SK-MEL-5 (cell line): ENCODE data around the gene TUBB8. TPM values are rescaled to one million over a fixed set of nuclear protein-coding genes. Genes with fewer than 3 reads are reported as not detected.
A peak's percentile ranks its signal among the peaks of the same experiment; 100 is the strongest.

ENCODE experiments used
- DNase-seq: peaks from one replicate; pipeline ENCODE4 v3.0.0-alpha.2; 2016; ENCODE audit warnings: low read depth, low spot score
- in situ Hi-C: cut with HindIII; loops from 2 replicates; pipeline ENCODE4 v1.10.0; 2016; ENCODE audit warnings: low sequenced_read_pairs, high pct_unique_total_duplicates, low pct_unique_long_range_greater_than_20kb
- polyA plus RNA-seq, 2 experiments: library from polyadenylated mRNA; depleted of rRNA; stranded (reverse); fragments of >200 nt; gene quantifications; 2 replicates each; pipeline ENCODE4 v1.2.3, GENCODE V29; 2015
- total RNA-seq: library from RNA; depleted of rRNA; stranded (reverse); fragments of >200 nt; shearing (Covaris generic); gene quantifications from 2 replicates; pipeline ENCODE4 v1.2.3, GENCODE V29; 2014; rRNA removed

The TUBB8 gene
- not detected in 2 replicates for total RNA-seq
- polyA plus RNA-seq (2015; cell fraction: cytosol; rRNA removed): not detected in 2 replicates
- polyA plus RNA-seq (2015; cell fraction: nucleus; rRNA removed): 1.9 TPM in 1 of 2 replicates, not detected in the other

DNA sequence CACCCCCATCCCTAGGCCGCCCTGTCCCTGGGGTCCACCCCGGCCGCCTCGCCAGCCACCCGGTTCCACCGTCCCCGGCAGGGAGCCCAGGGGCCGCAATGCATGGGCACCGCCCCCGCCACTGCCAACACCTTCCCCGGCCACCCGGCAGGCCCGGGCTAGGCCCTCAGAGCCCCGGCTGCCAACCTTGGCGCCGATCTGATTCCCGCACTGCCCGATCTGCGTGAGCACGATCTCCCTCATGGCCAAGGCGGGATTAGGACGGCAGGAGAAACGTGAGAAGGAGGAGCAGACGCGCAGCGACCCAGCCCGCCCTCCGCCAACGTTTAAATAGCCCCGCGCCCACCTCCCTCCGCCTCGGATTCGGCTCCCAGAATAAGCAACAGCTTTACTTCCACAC, at the start of gene TUBB8:
TSS of gene TUBB8 (minus strand) at position 301 of the 400 bp plus-strand sequence. CDS start at position 243, 58 bp downstream.
- no peak for DNase-seq
- in situ Hi-C loops: no loop called here

DNA sequence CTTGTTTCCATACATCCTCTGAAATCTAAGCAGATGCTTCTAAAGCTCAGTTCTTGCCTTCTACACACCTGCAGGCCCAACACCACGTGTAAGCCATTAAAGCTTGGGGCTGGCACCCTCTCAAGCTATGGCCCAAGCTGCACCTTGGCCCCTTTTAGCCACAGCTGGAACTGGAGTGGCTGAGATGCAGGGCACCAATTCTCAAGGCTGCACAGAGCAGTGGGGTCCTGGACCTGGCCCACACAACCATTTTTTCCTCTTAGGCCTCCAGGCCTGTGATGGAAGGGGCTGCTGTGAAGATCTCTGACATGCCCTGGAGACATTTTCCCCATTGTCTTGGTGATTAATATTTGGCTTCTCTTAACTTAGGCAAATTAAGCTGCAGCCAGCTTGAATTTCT, 47.4 kb upstream of the TUBB8 start:
- in situ Hi-C loops: no loop called here
- no peak for DNase-seq

DNA sequence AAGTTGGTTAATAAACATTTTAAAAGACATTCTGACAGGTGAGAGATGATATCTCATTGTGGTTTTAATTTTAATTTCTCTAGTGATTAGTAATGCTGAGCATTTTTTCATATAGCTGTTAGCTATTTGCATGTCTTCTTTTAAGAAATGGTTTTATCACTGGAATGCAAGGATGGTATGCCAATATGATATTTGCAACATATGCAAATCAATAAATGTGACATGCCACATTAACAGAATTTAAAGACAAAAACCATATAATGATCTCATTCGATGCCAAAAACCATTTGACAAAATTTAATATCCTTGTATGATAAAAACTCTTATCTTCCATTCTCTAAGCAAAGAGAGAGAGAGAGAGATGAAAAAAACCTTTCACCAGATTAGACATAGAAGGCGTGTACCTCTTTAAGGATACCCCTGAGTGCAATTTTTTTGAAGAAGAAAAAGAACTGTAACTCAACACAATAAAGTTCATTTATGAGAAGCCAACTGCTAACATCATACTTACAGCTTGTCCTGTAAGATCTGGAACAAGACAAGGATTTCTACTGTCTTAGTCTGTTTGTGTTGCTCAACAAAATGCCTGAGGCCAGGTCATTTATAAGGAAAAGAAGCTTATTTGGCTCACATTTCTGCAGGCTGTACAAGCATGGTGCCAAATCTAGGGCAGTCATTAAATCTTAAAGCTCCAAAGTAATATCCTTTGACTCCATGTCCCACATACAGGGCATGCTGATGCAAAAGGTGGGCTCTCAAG, 46.4 kb upstream of the TUBB8 start:
- in situ Hi-C loops: no loop called here
- DNase-seq: peak; percentile 51

DNA sequence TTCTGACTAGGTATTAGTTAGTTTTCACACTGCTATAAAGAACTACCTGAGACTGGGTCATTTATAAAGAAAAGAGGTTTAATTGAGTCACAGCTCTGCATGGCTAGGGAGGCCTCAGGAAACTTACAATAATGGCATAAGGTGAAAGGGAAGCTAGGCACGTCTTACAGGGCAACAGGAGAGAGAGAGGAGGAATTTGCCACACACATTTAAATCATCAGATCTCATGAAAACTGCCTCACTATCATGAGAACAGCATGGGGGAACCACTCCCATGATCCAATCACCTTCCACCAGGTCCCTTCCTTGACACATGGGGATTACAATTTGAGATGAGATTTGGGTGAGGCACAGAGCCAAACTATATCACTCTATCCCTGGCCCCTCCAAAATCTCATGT, 45.5 kb upstream of the TUBB8 start:
- no peak for DNase-seq
- in situ Hi-C loops: no loop called here

DNA sequence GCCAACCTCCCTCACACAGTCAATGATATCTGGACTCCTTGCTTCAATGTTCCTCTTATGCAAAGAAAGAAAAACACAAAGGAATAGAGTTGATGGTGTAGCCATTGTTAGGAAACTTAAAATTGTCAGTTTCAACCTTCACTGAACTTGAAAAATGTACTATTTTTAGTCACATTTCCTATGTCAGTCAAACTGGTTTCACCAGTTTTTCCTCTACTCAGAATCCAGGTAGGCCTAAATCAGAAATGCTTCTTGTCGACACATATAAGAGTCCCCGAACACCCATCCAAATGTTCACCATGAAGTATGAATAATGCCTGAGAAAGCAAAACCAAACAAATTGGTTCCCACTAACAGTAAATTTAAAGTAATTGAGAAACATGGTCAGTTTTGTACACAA, 43.8 kb upstream of the TUBB8 start:
- DNase-seq: no peak
- in situ Hi-C loops: no loop called here

DNA sequence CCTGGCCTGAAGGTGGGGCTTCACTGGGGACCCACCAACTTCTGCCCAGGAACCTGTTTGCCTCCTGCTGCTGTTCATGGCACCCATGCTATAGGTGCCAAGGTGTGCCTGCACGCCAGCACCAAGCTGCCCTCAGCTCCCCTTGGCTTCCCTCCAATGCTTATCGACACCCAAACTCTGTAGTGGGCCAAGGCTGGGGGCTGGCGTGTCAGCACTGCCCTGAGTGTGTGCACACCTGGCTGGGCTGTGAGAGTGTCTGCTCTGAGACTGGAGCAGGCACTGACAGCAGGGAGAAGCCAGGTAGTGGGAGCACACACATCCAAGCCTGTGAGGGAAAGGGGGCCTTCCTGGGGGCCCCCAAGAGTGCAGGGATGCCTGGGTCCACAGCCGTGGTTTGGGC, 43.1 kb upstream of the TUBB8 start:
- no peak for DNase-seq
- in situ Hi-C loops: no loop called here

DNA sequence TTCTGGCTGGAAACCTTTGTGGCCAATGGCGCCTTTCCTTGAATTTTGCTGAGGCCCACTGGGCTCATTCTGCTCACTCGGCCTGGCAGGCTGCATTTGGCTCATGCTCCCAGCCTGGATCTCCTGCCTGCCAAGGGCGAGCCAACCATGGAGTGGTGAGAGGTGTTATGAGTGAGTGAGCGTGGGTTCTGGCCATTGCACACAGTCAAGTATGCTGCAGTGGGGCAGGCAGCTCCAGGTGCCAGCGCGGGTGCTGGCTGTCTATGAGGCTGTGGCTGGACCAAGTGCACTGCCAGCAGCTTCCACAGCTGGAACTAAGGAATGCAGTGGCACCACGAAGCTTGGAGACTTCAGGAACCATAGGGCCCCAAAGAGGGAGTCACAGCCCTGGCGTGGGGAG, 42.2 kb upstream of the TUBB8 start:
- in situ Hi-C loops: no loop called here

DNA sequence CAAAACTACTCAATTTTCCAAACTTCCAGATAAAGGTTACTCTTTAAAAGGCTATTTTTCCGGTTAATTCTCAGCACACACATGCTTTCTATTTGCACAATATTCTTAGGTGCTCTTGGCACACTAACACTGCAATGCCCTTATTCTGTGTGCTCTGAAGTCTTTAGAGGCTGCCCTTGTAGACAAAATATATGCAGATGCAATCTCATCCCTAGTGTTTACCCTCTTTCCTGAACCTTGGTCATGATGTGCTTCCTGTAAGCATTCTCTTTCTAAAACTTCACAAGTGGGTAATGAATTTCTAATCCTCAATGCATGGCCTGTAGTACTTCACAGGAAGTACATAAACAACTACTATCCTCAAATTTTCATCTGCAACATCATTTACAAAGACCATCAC, 41.1 kb upstream of the TUBB8 start:
- DNase-seq: no peak
- in situ Hi-C loops: no loop called here

More for the DNA sequence above, 42.2 kb upstream of the TUBB8 start:
- DNase-seq: no peak

DNA sequence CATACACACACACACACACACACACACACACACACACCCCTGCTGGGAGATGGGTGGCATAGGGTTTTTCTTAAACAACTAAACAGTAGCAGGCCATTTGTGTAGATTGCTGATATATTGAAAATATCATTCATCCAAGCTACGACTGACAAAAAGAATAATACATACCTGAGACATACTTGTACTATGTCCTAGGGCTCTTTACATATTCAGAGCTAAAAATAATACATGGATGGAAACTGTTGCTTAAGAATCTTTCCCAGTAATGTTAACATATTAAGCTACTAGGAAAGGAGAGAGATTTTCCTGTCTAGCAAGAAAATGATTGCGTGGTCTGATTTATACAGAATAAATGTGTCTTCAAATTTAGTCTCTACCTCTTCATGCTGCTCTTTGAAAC, 40.2 kb upstream of the TUBB8 start:
- in situ Hi-C loops: no loop called here
- no peak for DNase-seq

DNA sequence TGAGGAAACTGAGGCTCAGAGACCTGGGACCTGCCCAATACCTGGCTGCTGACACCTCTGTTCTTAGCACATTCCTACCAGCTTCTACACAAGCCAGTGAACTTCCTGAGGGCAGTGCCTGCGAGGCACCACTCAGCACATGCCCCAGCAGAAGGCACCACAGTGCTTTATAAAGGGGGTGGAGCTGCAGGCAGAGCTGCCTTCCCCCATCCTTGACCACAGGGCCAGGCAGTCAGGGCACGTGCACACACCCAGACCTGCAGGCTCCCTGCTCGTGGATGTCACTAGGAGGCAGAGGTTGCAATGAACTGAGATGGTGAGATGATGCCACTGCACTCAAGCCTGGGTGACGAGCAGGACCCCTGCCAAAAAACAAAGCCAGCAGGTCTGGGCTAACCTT, 39.2 kb upstream of the TUBB8 start:
- no peak for DNase-seq

DNA sequence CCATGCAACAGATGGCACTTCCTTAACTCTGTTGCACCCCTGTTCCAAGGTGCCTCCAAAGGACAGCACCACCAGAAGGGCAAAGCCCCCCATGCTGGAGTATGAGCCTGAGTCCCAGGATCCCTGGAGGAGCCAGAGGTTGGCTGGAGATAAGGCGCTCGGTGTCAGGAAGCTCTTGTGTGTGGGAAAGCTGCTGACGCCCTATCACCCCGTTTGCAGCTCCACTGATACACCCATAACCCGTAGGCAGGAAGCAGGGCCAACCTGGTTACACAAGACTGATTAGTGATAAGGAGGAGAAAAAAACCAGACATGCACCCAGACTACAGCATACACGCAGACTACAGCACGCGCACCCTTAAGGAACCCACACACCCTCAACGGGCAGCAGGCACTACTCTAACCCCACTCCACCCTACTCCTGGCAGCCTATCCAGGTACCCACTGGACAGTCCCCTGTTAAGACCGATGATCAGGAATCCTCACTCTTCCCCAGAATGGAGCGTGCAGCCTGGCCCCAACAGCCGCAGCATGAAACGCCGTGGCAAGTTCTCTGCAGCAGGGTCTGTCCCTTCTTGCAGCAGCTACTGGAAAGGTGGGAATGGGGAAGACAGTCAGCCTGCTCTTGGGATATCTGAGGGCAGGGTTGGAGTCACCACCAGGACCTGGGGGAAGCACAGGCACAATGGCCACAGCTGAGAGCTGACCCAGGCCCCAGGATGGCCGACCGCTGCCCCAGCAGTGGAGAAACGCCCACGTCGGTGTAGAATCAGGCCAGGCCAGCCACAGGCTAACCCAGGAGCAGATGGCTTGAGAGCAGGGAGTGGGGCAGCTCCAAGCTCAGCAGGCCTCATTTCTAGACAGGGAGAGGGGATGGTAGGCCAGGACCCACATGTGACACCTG, 38.3 kb upstream of the TUBB8 start:
- in situ Hi-C loops: no loop called here
- DNase-seq: no peak

More for the DNA sequence above, 39.2 kb upstream of the TUBB8 start:
- in situ Hi-C loops: no loop called here

DNA sequence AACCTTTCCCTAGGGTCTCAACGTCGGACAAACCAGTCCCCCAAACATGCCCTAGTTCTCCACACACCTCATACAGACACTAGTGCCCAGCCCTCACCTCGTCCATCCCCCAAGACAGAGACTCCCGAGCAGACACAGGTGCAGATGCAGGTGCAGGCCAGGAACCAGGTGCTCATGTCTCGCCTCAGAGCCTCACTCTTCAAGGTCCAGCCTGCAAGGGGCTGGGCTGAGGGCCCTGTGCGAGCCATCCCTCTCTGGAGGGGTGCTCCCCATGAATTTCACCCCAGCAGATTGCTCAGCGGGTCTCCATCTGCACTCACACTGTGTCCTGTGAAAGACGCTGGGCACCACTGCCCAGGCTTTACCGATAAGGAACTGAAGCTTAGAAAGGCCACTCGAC, 36.9 kb upstream of the TUBB8 start:
- no peak for DNase-seq
- in situ Hi-C loops: no loop called here

DNA sequence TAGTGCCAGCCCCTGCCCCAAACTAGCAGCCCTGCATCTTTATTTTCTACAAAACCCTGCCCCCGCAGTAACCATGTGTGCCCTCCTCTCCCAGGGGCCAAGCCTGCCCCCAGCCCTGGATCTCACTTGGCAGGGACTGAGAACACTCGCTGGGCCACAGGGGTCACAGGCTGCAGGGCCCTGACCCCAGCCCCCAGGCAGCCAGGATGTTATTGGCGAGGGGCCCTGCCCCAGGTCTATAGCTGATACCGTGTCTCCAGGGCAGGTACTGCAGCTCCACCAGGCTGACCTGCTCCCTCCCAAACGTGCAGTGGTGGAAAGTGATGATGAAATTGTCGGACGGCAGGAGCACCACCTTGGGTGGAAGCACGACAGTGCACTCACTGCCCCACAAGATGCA, 35.9 kb upstream of the TUBB8 start:
- no peak for DNase-seq
- in situ Hi-C loops: no loop called here

DNA sequence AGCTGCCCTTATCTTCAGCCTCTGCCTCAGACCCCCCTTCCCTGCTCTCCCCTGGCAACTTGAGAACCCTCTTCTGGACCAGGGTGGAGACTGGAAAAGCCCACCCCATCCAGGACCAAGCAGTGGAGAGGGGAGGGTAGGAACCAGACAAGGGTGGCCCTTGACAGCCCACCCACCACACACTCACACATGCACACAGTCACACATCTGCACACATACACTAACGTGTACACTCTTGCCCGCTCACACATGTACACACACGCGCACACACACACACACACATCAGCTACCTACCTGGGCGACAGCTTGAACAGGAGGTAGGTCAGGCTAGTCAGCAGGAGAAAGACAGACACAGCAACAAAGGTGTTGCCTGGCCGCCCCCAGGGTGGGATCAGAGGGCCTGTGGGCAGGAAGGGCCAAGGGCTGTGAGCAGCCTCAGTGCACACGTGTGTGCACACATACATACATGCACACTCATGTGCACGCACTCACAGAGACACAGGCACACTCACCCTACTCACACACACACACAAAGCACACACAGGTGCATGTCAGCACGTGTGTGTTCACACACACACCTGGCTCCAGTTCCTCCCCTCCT, 34.9 kb upstream of the TUBB8 start:
- no peak for DNase-seq
- in situ Hi-C loops: no loop called here

DNA sequence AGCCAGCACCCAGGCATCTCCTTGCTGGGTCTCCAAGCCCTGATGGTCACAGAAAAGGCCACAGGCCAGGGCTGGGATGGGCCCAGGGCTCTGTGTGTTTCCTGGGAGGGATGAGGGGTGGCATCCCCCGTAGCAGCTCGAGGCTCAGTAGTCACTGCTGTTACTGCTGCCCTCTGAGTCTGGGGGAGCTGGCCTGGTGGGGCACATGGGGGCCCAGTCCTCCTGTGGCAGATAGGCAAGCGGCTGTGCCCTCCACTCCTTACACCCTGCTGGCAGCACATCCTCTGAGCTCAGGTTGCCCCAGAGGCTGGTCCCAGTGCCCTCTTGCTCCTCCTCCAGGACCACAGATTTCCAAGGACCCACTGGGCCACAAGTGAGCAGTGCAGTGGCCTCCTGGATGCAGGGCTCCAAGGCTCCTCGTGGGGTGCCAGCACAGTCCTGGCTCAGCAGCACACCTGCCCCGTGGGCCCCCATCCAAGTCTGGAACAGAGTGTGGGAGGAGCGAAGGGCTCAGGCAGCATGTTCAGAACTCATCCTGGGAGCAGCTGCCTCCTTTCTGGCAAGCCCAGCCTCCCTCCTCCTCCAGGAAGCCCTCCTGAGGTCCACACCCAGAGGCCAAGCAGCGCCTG, 31.5 kb upstream of the TUBB8 start:
- in situ Hi-C loops: no loop called here
- DNase-seq: no peak

DNA sequence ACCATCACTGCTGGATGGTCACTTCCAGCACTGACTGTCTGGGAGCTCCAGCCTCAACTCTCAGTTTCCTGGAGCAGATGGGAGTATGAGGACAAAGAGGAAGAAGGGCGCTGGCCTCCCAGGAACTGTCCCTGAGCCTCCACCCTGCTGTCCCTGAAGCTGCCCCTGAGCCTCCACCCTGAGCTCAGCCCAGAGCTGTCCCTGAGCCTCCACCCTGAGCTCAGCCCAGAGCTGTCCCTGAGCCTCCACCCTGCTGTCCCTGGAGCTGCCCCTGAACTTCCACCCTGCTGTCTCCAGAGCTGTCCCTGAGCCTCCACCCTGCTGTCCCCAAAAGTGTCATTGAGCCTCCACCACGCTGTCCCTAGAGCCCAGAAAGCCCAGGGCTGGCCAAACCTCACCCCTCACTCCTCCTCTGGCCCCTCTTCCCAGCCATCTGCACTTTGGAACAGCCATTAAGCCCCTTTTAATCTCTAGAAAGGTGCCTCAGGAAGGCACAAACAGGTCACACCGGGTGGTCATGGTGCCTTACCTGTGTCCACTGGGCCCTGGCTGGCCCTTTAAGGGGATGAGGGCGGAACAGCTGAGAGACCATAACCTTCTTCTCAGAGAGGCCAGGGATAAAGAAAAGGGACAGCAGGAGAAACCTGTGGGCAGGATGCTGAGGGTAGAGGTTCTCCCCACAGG, 30.6 kb upstream of the TUBB8 start:
- in situ Hi-C loops: no loop called here
- DNase-seq: no peak

DNA sequence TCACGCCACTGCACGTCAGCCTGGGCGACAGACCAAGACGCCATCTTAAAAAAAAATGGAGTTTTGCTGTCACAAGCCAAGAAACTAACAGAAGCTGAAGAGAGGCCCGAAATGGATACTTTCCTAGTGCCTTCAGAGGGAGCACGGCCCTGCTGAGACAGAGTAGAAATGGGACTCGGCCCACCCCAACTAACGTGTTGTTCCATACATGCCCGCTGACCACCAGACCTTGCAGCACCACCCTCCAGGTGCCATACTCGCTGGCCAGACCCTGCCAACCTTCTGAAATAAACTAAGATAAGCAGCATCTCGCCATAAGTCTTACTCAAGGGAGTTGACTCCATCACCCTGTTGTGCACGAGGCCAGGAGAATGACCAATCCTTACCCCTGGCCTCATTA, 29.5 kb upstream of the TUBB8 start:
- no peak for DNase-seq
- in situ Hi-C loops: no loop called here
